Measurements from ENCODE around the gene KRTAP13-2.

GRCh38 chr21:30332681-30333080 lies 39.4 kb downstream of the KRTAP13-2 start:
- TF ChIP-seq, protein P1, sequence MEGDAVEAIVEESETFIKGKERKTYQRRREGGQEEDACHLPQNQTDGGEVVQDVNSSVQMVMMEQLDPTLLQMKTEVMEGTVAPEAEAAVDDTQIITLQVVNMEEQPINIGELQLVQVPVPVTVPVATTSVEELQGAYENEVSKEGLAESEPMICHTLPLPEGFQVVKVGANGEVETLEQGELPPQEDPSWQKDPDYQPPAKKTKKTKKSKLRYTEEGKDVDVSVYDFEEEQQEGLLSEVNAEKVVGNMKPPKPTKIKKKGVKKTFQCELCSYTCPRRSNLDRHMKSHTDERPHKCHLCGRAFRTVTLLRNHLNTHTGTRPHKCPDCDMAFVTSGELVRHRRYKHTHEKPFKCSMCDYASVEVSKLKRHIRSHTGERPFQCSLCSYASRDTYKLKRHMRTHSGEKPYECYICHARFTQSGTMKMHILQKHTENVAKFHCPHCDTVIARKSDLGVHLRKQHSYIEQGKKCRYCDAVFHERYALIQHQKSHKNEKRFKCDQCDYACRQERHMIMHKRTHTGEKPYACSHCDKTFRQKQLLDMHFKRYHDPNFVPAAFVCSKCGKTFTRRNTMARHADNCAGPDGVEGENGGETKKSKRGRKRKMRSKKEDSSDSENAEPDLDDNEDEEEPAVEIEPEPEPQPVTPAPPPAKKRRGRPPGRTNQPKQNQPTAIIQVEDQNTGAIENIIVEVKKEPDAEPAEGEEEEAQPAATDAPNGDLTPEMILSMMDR (conservative IDR thresholded peaks at IDR 0.05), result no peak
- no peak for TF ChIP-seq EZH2 (IDR thresholded peaks at IDR 0.05; ENCODE audit: low read depth)
